Heart left ventricle (tissue), 13 donors: Measurements from ENCODE around the gene SEMA4F.

Experiments
- POLR2A ChIP-seq, 2 donors: fragments of 450-650 bp; IDR thresholded peaks; one replicate each; pipeline ENCODE4 v1.6.1; 2017; ENCODE audit warnings: antibody characterized with exemption in 2 of 2, mild to moderate bottlenecking in 2 of 2, moderate library complexity in 2 of 2
- TF ChIP-seq, protein P1 (sequence below), 12 donors: fragments of 200-600 bp; sonication (generic) in 4 of 12; IDR thresholded peaks; one replicate each; pipeline versions ENCODE4 v1.5.0 to v1.8.0; 2018 to 2022; ENCODE audit warnings: antibody characterized with exemption in 12 of 12, mild to moderate bottlenecking in 5 of 12
- donor health status: ischemic (EF 13 %, LVEDD 7.1; RV severe dilation, severe dysfunction).
- donor health status: DM: no; HTN: yes; CAD: no.
- donor health status: DM: no; HTN: no; CAD: no.
- donor health status: ischemic (EF 25% LVEDD 6.9; RV normal size, moderate dysfunction).
- donor health status: ischemic (EF 25% LVEDD 5.7; RV mildly dilated, moderate dysfunction).
- donor health status: ischemic (EF 35%, LVEDD 5.7; RV mildly dilated, moderate dysfunction).
- donor health status: nonischemic (EF 11% LVEDD 7.7; RV severe dilation, severe dysfunction).
- donor health status: DM: yes; HTN: yes; CAD: no.
- donor health status: PGD.
- donor health status: ischemic (EF 29% LVEDD 5.4; RV normal size, mild dysfunction).
- donor health status: nonischemic (EF 23%, LVEDD 6.1; RV moderate dilation, normal function).

DNA sequence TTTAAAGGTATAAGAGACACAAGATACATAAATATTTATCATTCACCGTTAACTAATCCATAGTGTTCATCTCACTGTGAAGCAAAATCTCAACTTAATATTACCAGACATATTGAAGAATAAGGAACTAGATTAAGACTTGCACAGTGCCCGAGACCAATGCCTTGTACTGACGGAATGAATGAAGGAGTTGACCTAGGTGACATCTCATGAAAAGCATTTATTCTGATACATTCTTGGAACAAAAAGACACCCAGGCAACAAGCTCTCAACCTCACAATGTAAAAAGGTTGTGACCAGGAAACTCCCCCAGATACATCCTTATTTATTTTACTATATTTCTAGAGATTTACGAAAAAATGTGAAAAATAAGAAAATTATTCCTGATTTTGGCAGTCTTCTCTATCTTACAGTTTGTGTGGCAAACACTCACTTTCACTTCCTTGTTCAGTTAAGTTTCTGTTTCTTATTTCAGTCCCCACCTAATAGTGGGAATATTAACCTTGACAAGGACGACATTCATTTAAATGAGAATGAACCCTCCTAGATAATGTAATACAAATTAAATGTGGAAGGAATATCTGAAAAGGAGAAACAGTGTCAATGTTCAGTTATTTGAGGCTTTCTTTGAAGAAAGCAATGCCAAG is 34.3 kb upstream of the SEMA4F start:
- TF ChIP-seq, protein P1, sequence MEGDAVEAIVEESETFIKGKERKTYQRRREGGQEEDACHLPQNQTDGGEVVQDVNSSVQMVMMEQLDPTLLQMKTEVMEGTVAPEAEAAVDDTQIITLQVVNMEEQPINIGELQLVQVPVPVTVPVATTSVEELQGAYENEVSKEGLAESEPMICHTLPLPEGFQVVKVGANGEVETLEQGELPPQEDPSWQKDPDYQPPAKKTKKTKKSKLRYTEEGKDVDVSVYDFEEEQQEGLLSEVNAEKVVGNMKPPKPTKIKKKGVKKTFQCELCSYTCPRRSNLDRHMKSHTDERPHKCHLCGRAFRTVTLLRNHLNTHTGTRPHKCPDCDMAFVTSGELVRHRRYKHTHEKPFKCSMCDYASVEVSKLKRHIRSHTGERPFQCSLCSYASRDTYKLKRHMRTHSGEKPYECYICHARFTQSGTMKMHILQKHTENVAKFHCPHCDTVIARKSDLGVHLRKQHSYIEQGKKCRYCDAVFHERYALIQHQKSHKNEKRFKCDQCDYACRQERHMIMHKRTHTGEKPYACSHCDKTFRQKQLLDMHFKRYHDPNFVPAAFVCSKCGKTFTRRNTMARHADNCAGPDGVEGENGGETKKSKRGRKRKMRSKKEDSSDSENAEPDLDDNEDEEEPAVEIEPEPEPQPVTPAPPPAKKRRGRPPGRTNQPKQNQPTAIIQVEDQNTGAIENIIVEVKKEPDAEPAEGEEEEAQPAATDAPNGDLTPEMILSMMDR (IDR thresholded peaks at IDR 0.05): no peak
- no peak for TF ChIP-seq POLR2A (IDR thresholded peaks at IDR 0.05)
